Body of pancreas (tissue), 4 donors: Measurements from ENCODE around the gene MOXD1. TPM values are rescaled to one million over a fixed set of nuclear protein-coding genes. Genes with fewer than 3 reads are reported as not detected.

Source experiments
- ATAC-seq: fragments of 150-250 bp; one replicate; pipeline ENCODE4 v1.9.1; 2016
- DNase-seq, 4 donors: peaks; one replicate each; pipeline ENCODE4 v3.0.0-alpha.2; 2019
- H3K27ac ChIP-seq, 4 donors: fragments of 200-600 bp; sonication (generic); 1 replicate in 3 of 4; 2 replicates in 1 of 4; pipeline versions ENCODE4 v1.5.1 to v1.6.1; 2016 to 2019; ENCODE audit warnings: mild to moderate bottlenecking in 1 of 4, mixed read lengths in 1 of 4, moderate library complexity in 1 of 4
- H3K27me3 ChIP-seq, 2 donors: fragments of 200-600 bp; sonication (generic); one replicate each; pipeline ENCODE4 v1.6.0; 2016; ENCODE audit warnings: mild to moderate bottlenecking in 1 of 2
- H3K36me3 ChIP-seq, 2 donors: fragments of 200-600 bp; sonication (generic); replicated peaks in 1 of 2; 2 replicates each; pipeline ENCODE4 v1.5.1; 2016; ENCODE audit warnings: low read depth in 2 of 2; ENCODE audit not compliant: insufficient read depth in 1 of 2
- H3K4me1 ChIP-seq: fragments of 200-600 bp; sonication (generic); one replicate; pipeline ENCODE4 v1.6.0; 2016
- H3K4me3 ChIP-seq, 2 donors: fragments of 200-600 bp; sonication (generic); 1 replicate in 1 of 2; 2 replicates in 1 of 2; pipeline ENCODE4 v1.5.1; 2016 to 2019
- H3K9me3 ChIP-seq, 3 donors: fragments of 200-600 bp; sonication (generic); 1 replicate in 2 of 3; 2 replicates in 1 of 3; pipeline ENCODE4 v1.5.1; 2016
- POLR2A ChIP-seq, 3 donors: fragments of 450-650 bp; IDR thresholded peaks; one replicate each; pipeline ENCODE4 v1.6.1; 2016; ENCODE audit warnings: antibody characterized with exemption in 3 of 3, mild to moderate bottlenecking in 2 of 3
- WGBS, 2 donors: methylation state at CpG; one replicate each; pipeline ENCODE4 v1.1.5; 2017; 5-methylcytosine and 5-hydroxymethylcytosine counted together
- intact Hi-C: fragments of 100-400 bp; cut with DNase I; formaldehyde crosslinking; loops from one replicate; pipeline ENCODE4 v1.15.1; 2023
- total RNA-seq, 2 donors: library from RNA; depleted of rRNA; stranded (reverse); fragments of >200 nt; gene quantifications; one replicate each; pipeline ENCODE4 v1.1.0, GENCODE V29; 2016
- TF ChIP-seq, protein P1 (sequence below), 7 experiments: fragments of 450-650 bp in 4 of 7; fragments of 200-600 bp in 3 of 7; sonication (generic) in 3 of 7; IDR thresholded peaks; one replicate each; pipeline ENCODE4 v1.5.1; 2016 to 2019; ENCODE audit warnings: antibody characterized with exemption in 7 of 7

MOXD1 gene
- total RNA-seq, 2 donors from 2014 or later, result 0.66 to 3.9 TPM

DNA sequence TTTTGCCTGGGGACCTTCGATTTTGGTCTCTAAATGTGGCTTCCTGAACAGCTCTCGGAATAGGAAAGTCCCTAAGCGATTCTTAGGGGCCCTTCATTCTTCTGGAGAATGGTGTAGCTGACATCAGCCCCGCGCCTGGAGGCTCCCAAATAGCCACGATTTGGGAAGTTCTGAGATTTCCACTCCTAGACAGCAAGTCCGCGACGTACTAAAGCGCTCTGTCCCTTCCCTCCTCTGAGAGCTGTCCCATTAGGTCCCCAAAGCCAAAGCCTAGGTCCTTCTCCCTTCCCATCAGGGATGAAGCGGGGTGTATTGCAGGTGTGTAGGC lies 756 bp downstream of the MOXD1 start:
- Histone ChIP-seq H3K27ac (no peak overlapping the region), H3K27me3 (peaks cover 0 to 8% of the 10 kb centered on the region in 2 donors), H3K36me3 (no peaks in the 10 kb centered on the region), H3K9me3 (no peaks in the 10 kb centered on the region), H3K4me1 (peaks cover 16% of the 10 kb centered on the region), H3K4me3 (peak overlapping the region in 1 of 2 donors; percentile 59)
- no peak for TF ChIP-seq POLR2A (IDR thresholded peaks at IDR 0.05)
- TF ChIP-seq, protein P1, sequence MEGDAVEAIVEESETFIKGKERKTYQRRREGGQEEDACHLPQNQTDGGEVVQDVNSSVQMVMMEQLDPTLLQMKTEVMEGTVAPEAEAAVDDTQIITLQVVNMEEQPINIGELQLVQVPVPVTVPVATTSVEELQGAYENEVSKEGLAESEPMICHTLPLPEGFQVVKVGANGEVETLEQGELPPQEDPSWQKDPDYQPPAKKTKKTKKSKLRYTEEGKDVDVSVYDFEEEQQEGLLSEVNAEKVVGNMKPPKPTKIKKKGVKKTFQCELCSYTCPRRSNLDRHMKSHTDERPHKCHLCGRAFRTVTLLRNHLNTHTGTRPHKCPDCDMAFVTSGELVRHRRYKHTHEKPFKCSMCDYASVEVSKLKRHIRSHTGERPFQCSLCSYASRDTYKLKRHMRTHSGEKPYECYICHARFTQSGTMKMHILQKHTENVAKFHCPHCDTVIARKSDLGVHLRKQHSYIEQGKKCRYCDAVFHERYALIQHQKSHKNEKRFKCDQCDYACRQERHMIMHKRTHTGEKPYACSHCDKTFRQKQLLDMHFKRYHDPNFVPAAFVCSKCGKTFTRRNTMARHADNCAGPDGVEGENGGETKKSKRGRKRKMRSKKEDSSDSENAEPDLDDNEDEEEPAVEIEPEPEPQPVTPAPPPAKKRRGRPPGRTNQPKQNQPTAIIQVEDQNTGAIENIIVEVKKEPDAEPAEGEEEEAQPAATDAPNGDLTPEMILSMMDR (IDR thresholded peaks at IDR 0.05), result no peak
- WGBS, 2 donors, result 18 to 31% methylated on average over 11 of the region's 11 CpGs
- intact Hi-C loops, result no loop called here
- DNase-seq (no peak), ATAC-seq (peak; percentile 15)

DNA sequence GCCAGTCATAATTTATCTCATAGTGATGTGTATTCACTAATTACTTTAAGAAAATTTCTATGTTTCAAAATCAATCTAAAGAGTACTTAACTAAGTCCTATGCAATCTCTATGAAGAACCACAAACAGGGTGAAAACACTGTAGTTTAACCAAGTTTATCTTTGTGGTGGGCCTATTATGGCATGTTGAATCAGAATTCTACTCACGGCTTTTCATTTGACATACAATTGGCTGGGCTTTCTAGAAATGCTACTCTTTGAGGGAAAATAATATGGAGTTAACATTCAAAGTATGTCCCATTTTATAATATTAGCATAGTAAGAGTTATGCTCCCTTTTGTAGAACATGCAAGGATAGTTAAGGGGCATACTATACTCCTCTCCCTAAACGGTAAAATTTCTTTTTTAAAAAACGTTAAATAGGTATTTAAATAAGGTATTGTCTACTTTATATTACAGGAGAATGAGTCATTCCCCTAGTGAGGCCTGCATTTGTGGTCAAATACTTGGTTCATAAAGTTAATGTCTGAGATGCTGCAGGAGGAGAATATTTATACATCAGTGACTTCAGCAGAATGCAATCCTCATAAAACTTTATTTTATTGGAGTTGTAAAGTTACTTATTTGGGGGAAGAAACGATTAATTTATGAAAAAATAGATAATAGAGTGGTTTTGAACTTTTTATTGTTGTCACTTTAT lies 1.8 kb downstream of the MOXD1 start:
- Histone ChIP-seq H3K36me3 (no peaks in the 10 kb centered on the region), H3K4me3 (no peak overlapping the region), H3K27me3 (peaks cover 0 to 8% of the 10 kb centered on the region in 2 donors), H3K4me1 (peaks cover 16% of the 10 kb centered on the region), H3K9me3 (no peaks in the 10 kb centered on the region), H3K27ac (no peak overlapping the region)
- intact Hi-C loops, result no loop called here
- TF ChIP-seq, protein P1 (IDR thresholded peaks at IDR 0.05), result no peak
- TF ChIP-seq POLR2A (IDR thresholded peaks at IDR 0.05), result no peak
- ATAC-seq, result no peak
- 69 to 80% methylated on average over 4 of the region's 4 CpGs for WGBS, 2 donors
- DNase-seq, result no peak

DNA sequence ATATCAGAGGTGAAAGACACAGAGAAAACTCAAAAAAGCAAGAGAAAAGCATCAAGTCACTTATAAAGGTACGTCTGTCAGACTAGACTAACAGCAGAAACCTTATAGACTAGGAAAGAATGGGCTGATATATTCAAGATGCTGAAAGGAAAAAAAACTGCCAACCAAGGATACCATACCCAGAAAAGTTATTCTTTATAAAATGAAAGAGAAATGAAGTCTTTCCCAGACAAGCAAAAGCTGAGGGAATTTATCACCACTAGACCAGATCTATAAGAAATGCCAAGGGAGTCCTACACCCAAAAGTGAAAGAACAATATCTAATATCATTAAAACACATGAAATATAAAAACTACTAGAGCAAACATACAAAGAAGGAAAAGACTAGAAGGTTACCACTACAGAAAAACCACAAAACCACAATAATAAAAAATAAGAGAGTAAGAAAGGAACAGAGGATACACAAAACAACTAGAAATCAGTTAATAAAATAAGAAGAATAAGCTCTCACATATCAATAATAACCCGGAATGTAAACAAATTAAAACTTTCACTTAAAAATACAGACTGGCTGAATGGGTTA lies 6.2 kb downstream of the MOXD1 start:
- ATAC-seq (no peak), DNase-seq (no peak)
- no peak overlapping the region for H3K4me3 ChIP-seq
- H3K9me3 ChIP-seq, result no peaks in the 10 kb centered on the region
- H3K27me3 ChIP-seq, result no peaks in the 10 kb centered on the region
- no peak overlapping the region for H3K27ac ChIP-seq
- TF ChIP-seq, protein P1 (IDR thresholded peaks at IDR 0.05), result no peak
- TF ChIP-seq POLR2A (IDR thresholded peaks at IDR 0.05), result no peak
- H3K36me3 ChIP-seq, result no peaks in the 10 kb centered on the region
- intact Hi-C loops, result no loop called here
- WGBS, 2 donors, result 71 to 86% methylated on average over 2 of the region's 2 CpGs
- no peaks in the 10 kb centered on the region for H3K4me1 ChIP-seq

DNA sequence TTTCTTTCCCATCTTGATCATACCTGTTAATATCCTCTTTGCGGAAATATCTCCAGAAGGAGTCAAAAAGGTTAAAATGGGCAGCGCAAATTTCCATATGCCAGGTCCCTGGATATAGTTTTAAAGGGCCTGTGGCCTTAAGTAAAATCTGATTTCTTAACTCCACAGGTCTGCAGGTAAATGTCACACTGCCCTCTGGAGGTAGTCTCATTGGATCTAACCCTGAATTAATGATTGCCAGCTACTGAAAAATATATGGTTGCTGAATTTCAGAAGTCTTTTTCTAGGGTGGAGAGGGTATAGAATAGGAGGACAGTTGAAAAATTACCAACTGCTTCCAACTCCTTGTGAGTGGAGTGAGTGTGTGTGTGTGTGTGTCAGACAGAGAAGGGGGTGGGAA lies 8.5 kb downstream of the MOXD1 start:
- WGBS, 2 donors, result 78 to 86% methylated on average over 2 of the region's 2 CpGs
- intact Hi-C loops, result no loop called here
- Histone ChIP-seq H3K36me3 (no peaks in the 10 kb centered on the region), H3K9me3 (no peaks in the 10 kb centered on the region), H3K4me1 (no peaks in the 10 kb centered on the region), H3K27me3 (no peaks in the 10 kb centered on the region), H3K4me3 (no peak overlapping the region), H3K27ac (no peak overlapping the region)
- DNase-seq, result no peak
- TF ChIP-seq, protein P1 (IDR thresholded peaks at IDR 0.05), result peak in 3 of 7 experiments; percentile 21 to 26 (median 23)
- no peak for TF ChIP-seq POLR2A (IDR thresholded peaks at IDR 0.05)
- ATAC-seq, result no peak

DNA sequence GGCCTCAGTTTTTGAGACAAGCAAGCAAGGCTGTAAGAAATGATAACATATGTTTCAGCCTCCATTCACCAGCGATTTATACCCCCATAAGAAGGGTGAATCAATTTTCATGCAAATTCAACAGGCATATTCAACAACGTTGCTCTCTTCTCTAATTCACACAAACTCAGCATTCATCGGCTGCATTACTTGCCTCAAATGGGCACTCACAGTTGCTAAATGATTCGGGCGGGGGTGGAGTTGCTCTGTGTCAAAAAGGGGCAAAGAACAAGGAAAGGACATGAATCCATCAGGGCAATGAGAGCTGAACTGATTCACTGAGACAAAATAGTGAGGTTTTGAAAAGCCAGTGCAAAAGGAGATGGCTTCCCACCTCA lies 9.0 kb downstream of the MOXD1 start:
- peak overlapping the region in 1 of 4 donors; percentile 39 for H3K27ac ChIP-seq
- intact Hi-C loops, result no loop called here
- 59 to 70% methylated on average over 5 of the region's 5 CpGs for WGBS, 2 donors

More for the DNA sequence above, 9.0 kb downstream of the MOXD1 start:
- H3K4me3 ChIP-seq, result no peak overlapping the region
- no peaks in the 10 kb centered on the region for H3K27me3 ChIP-seq
- ATAC-seq (no peak), DNase-seq (no peak)
- TF ChIP-seq, protein P1 (IDR thresholded peaks at IDR 0.05), result no peak
- TF ChIP-seq POLR2A (IDR thresholded peaks at IDR 0.05), result no peak
- H3K36me3 ChIP-seq, result no peaks in the 10 kb centered on the region
- H3K4me1 ChIP-seq, result no peaks in the 10 kb centered on the region
- H3K9me3 ChIP-seq, result no peaks in the 10 kb centered on the region
